Measurements from ENCODE around the gene PPP1R14C.
"Not testable (repeated sequence)": the region's sequence is repeated elsewhere in the genome, so short reads cannot be mapped to it uniquely, and the experiment has no call there.

The PPP1R14C gene

GRCh38 chr6:150236544-150236943 is 93.7 kb downstream of the PPP1R14C start:
- no peak overlapping the region for H3K27ac Mint-ChIP-seq
- H3K4me3 Mint-ChIP-seq = no peak overlapping the region
- H3K27me3 Mint-ChIP-seq = peaks cover 77% of the 10 kb centered on the region
- peaks cover 14% of the 10 kb centered on the region for H3K4me1 Mint-ChIP-seq (ENCODE audit: low read depth)
- peaks cover 10% of the 10 kb centered on the region for H3K9me3 Mint-ChIP-seq
- no peaks in the 10 kb centered on the region for H3K36me3 Mint-ChIP-seq (ENCODE audit: low read depth)
- intact Hi-C loops (cut with micrococcal nuclease) = no loop called here

GRCh38 chr6:150237626-150238025 is 94.8 kb downstream of the PPP1R14C start:
- intact Hi-C loops (cut with micrococcal nuclease) = no loop called here
- H3K27ac Mint-ChIP-seq = no peak overlapping the region

GRCh38 chr6:150238336-150238741 is 95.5 kb downstream of the PPP1R14C start:
- peaks cover 74% of the 10 kb centered on the region for H3K27me3 Mint-ChIP-seq
- no peak overlapping the region for H3K27ac Mint-ChIP-seq
- intact Hi-C loops (cut with micrococcal nuclease) = no loop called here
- no peaks in the 10 kb centered on the region for H3K36me3 Mint-ChIP-seq (ENCODE audit: low read depth)
- no peak overlapping the region for H3K4me3 Mint-ChIP-seq
- peaks cover 10% of the 10 kb centered on the region for H3K9me3 Mint-ChIP-seq
- peaks cover 14% of the 10 kb centered on the region for H3K4me1 Mint-ChIP-seq (ENCODE audit: low read depth)

More at GRCh38 chr6:150237626-150238025, 94.8 kb downstream of the PPP1R14C start:
- Mint-ChIP-seq H3K36me3 (ENCODE audit: low read depth) (no peaks in the 10 kb centered on the region), H3K4me1 (ENCODE audit: low read depth) (peaks cover 14% of the 10 kb centered on the region), H3K4me3 (no peak overlapping the region), H3K27me3 (peaks cover 77% of the 10 kb centered on the region), H3K9me3 (peaks cover 10% of the 10 kb centered on the region)

GRCh38 chr6:150238846-150239407 is 96.1 kb downstream of the PPP1R14C start:
- Mint-ChIP-seq H3K4me3 (no peak overlapping the region), H3K4me1 (ENCODE audit: low read depth) (peaks cover 14% of the 10 kb centered on the region), H3K9me3 (peaks cover 10% of the 10 kb centered on the region), H3K36me3 (ENCODE audit: low read depth) (no peaks in the 10 kb centered on the region), H3K27me3 (peaks cover 74% of the 10 kb centered on the region), H3K27ac (no peak overlapping the region)
- intact Hi-C loops (cut with micrococcal nuclease) = no loop called here

- not testable (repeated sequence) for H3K36me3 Mint-ChIP-seq (ENCODE audit: low read depth)
Observed at GRCh38 chr6:150241756-150242155, 98.9 kb downstream of the PPP1R14C start.

GRCh38 chr6:150243620-150244314 is 100.9 kb downstream of the PPP1R14C start:
- intact Hi-C loops (cut with micrococcal nuclease) = no loop called here
- H3K27me3 Mint-ChIP-seq = peaks cover 46% of the 10 kb centered on the region
- H3K27ac Mint-ChIP-seq = no peak overlapping the region
- H3K4me3 Mint-ChIP-seq = no peak overlapping the region
- no peaks in the 10 kb centered on the region for H3K36me3 Mint-ChIP-seq (ENCODE audit: low read depth)
- H3K9me3 Mint-ChIP-seq = peaks cover 21% of the 10 kb centered on the region
- peaks cover 9% of the 10 kb centered on the region for H3K4me1 Mint-ChIP-seq (ENCODE audit: low read depth)

More at GRCh38 chr6:150241756-150242155, 98.9 kb downstream of the PPP1R14C start:
- intact Hi-C loops (cut with micrococcal nuclease); H3K27ac Mint-ChIP-seq; H3K4me3 Mint-ChIP-seq; H3K9me3 Mint-ChIP-seq: not testable (repeated sequence)
- peaks cover 14% of the 10 kb centered on the region for H3K4me1 Mint-ChIP-seq (ENCODE audit: low read depth)
- peaks cover 58% of the 10 kb centered on the region for H3K27me3 Mint-ChIP-seq

GRCh38 chr6:150245148-150245935 is 102.5 kb downstream of the PPP1R14C start:
- Mint-ChIP-seq H3K4me3 (no peak overlapping the region), H3K4me1 (ENCODE audit: low read depth) (no peaks in the 10 kb centered on the region), H3K36me3 (ENCODE audit: low read depth) (no peaks in the 10 kb centered on the region), H3K27me3 (peaks cover 35% of the 10 kb centered on the region), H3K27ac (no peak overlapping the region), H3K9me3 (peaks cover 12% of the 10 kb centered on the region)
- intact Hi-C loops (cut with micrococcal nuclease) = no loop called here

GRCh38 chr6:150247803-150248202 is 105.0 kb downstream of the PPP1R14C start:
- peaks cover 29% of the 10 kb centered on the region for H3K27me3 Mint-ChIP-seq
- H3K27ac Mint-ChIP-seq = no peak overlapping the region
- H3K4me3 Mint-ChIP-seq = no peak overlapping the region
- no peaks in the 10 kb centered on the region for H3K4me1 Mint-ChIP-seq (ENCODE audit: low read depth)
- no peaks in the 10 kb centered on the region for H3K36me3 Mint-ChIP-seq (ENCODE audit: low read depth)
- peaks cover 12% of the 10 kb centered on the region for H3K9me3 Mint-ChIP-seq
- intact Hi-C loops (cut with micrococcal nuclease) = no loop called here

GRCh38 chr6:150248300-150248699 is 105.5 kb downstream of the PPP1R14C start:
- no peaks in the 10 kb centered on the region for H3K4me1 Mint-ChIP-seq (ENCODE audit: low read depth)
- no peaks in the 10 kb centered on the region for H3K36me3 Mint-ChIP-seq (ENCODE audit: low read depth)
- H3K4me3 Mint-ChIP-seq = no peak overlapping the region
- intact Hi-C loops (cut with micrococcal nuclease) = no loop called here
- H3K9me3 Mint-ChIP-seq = peaks cover 12% of the 10 kb centered on the region
- H3K27me3 Mint-ChIP-seq = peaks cover 31% of the 10 kb centered on the region
- H3K27ac Mint-ChIP-seq = no peak overlapping the region

- H3K36me3 Mint-ChIP-seq (ENCODE audit: low read depth) = no peaks in the 10 kb centered on the region
- H3K9me3 Mint-ChIP-seq = peaks cover 12% of the 10 kb centered on the region
- intact Hi-C loops (cut with micrococcal nuclease) = no loop called here
- no peak overlapping the region for H3K4me3 Mint-ChIP-seq
- no peaks in the 10 kb centered on the region for H3K4me1 Mint-ChIP-seq (ENCODE audit: low read depth)
- H3K27ac Mint-ChIP-seq = no peak overlapping the region
- H3K27me3 Mint-ChIP-seq = peaks cover 27% of the 10 kb centered on the region
Observed at GRCh38 chr6:150249261-150249660, 106.4 kb downstream of the PPP1R14C start.

- peaks cover 24% of the 10 kb centered on the region for H3K27me3 Mint-ChIP-seq
- H3K36me3 Mint-ChIP-seq (ENCODE audit: low read depth) = no peaks in the 10 kb centered on the region
- intact Hi-C loops (cut with micrococcal nuclease) = no loop called here
- no peaks in the 10 kb centered on the region for H3K4me1 Mint-ChIP-seq (ENCODE audit: low read depth)
- no peak overlapping the region for H3K27ac Mint-ChIP-seq
- H3K9me3 Mint-ChIP-seq = peaks cover 12% of the 10 kb centered on the region
- H3K4me3 Mint-ChIP-seq = no peak overlapping the region
Observed at GRCh38 chr6:150250826-150251225, 108.0 kb downstream of the PPP1R14C start.

- H3K27ac Mint-ChIP-seq = no peak overlapping the region
- peaks cover 4% of the 10 kb centered on the region for H3K4me1 Mint-ChIP-seq (ENCODE audit: low read depth)
- H3K4me3 Mint-ChIP-seq = no peak overlapping the region
- H3K36me3 Mint-ChIP-seq (ENCODE audit: low read depth) = no peaks in the 10 kb centered on the region
- intact Hi-C loops (cut with micrococcal nuclease) = no loop called here
- peaks cover 27% of the 10 kb centered on the region for H3K27me3 Mint-ChIP-seq
- H3K9me3 Mint-ChIP-seq = peaks cover 12% of the 10 kb centered on the region
Observed at GRCh38 chr6:150251566-150252186, 108.8 kb downstream of the PPP1R14C start.

- Mint-ChIP-seq H3K27ac (no peak overlapping the region), H3K36me3 (ENCODE audit: low read depth) (no peaks in the 10 kb centered on the region), H3K9me3 (peaks cover 6% of the 10 kb centered on the region), H3K27me3 (peaks cover 27% of the 10 kb centered on the region), H3K4me3 (no peak overlapping the region), H3K4me1 (ENCODE audit: low read depth) (peaks cover 4% of the 10 kb centered on the region)
- intact Hi-C loops (cut with micrococcal nuclease) = no loop called here
Observed at GRCh38 chr6:150252714-150253444, 110.0 kb downstream of the PPP1R14C start.
